Loucy (cell line): ENCODE data around the gene SKIC8.

ENCODE experiments used
- EZH2phosphoT487 ChIP-seq: fragments of 200-600 bp; IDR thresholded peaks from 2 replicates; pipeline ENCODE4 v1.6.1; 2018; ENCODE audit warnings: antibody characterized with exemption, mild to moderate bottlenecking, moderate library complexity, borderline replicate concordance
- TF ChIP-seq, protein P1 (sequence below): fragments of 200-600 bp; sonication (generic); conservative IDR thresholded peaks from 2 replicates; pipeline ENCODE4 v1.5.1; 2014; ENCODE audit warnings: mild to moderate bottlenecking, antibody characterized with exemption, low read length

DNA sequence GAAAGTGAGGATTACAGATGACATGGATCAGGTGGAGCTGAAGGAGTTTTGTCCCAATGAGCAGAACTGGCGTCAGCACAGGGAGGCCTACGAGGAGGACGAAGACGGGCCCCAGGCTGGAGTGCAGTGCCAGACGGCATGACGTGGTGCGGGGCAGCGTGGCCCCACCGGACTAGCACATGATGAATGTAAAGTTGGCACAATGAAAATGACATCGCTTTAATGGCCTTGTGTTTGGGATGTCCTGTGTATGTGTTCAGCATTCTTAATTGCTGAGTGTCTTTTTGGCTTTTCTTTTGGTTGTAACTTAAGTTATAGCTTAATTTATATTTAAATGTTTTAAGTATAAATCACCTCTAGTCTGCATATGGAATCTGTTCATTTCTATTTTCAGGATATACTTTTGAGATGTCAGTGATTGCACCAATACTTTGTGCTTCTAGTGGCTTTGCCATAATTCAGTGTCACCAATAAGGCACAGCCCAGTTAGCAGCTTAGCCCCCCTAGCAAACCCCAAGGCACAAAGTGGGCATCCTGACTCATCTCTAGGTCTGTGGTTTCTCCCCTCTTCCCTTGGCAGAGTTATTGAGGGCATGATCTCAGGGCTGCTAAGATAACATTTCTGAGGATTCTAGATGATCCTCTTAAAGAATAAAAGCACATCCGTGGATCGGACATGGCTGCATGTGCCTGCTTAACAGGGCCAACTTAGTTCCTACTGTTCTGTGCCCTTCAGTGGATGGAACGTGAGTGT lies 18.9 kb downstream of the SKIC8 start:
- TF ChIP-seq EZH2phosphoT487: no peak
- TF ChIP-seq, protein P1, sequence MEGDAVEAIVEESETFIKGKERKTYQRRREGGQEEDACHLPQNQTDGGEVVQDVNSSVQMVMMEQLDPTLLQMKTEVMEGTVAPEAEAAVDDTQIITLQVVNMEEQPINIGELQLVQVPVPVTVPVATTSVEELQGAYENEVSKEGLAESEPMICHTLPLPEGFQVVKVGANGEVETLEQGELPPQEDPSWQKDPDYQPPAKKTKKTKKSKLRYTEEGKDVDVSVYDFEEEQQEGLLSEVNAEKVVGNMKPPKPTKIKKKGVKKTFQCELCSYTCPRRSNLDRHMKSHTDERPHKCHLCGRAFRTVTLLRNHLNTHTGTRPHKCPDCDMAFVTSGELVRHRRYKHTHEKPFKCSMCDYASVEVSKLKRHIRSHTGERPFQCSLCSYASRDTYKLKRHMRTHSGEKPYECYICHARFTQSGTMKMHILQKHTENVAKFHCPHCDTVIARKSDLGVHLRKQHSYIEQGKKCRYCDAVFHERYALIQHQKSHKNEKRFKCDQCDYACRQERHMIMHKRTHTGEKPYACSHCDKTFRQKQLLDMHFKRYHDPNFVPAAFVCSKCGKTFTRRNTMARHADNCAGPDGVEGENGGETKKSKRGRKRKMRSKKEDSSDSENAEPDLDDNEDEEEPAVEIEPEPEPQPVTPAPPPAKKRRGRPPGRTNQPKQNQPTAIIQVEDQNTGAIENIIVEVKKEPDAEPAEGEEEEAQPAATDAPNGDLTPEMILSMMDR: no peak
